Astrocyte of the spinal cord (primary cell): ENCODE measurements around the gene MTX3.

Source experiments
- DNase-seq: peaks from one replicate; pipeline ENCODE4 v3.0.0; 2011; ENCODE audit warnings: low read depth, low spot score
- H3K4me3 ChIP-seq: 2 replicates; pipeline ENCODE4 v1.5.1; 2011; ENCODE audit warnings: low read depth, mild to moderate bottlenecking, low read length, moderate library complexity
- CTCF ChIP-seq: IDR thresholded peaks from 2 replicates; pipeline ENCODE4 v1.5.1; 2012; ENCODE audit warnings: low read depth, mild to moderate bottlenecking, low read length, inconsistent platforms
- in situ Hi-C: cut with HindIII; loops from 2 replicates; pipeline ENCODE4 v1.10.0; 2017; ENCODE audit warnings: low sequenced_read_pairs

Gene MTX3

DNA sequence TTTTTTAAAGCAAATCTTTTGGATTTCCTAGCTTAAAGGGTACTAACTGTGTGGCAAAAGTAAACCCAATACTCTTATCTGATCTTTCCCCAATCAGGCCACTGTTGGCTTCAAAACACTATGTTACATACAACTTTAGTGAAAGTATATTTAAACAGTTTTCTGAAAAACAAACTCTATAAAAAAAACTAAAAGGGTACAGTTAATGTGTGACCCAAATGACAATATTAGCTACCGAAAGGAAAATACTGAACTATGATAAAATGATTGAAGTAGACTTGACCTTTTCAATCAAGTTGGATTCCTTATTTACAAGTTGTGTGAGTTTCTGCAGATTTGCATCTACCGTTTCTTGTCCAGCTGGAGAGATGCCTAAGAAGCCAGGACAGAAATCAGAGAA lies 5.8 kb downstream of the MTX3 start:
- no peak for TF ChIP-seq CTCF
- no peak for DNase-seq
- in situ Hi-C loops = no loop called here
- no peak overlapping the region for H3K4me3 ChIP-seq

- in situ Hi-C loops = no loop called here
- no peak for DNase-seq
- no peak for TF ChIP-seq CTCF
- H3K4me3 ChIP-seq = no peak overlapping the region
Measured at GRCh38 chr5:79984363-79984762, 6.7 kb downstream of the MTX3 start.

DNA sequence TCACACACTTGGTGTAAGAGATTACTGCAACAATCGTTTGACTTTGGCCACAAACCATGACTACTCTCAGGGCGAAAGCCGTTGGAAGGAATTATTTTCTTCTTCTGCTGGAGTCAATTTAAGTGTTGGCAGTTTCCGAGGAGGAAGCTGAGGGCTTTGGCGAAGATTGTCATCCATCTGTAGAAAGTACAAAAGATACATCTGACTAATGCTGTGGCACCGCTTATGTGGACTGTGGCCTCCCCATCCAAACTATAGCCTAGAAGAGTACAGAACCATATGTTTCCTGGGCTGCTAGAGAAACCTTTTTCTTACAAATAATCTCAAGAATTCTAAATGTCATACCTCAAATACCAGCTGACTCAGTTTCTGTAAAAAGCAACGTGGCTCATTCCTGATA lies 7.4 kb downstream of the MTX3 start:
- TF ChIP-seq CTCF = no peak
- H3K4me3 ChIP-seq = no peak overlapping the region
- DNase-seq = no peak
- in situ Hi-C loops = no loop called here

GRCh38 chr5:79982136-79982535 lies 8.9 kb downstream of the MTX3 start:
- H3K4me3 ChIP-seq = no peak overlapping the region
- in situ Hi-C loops = no loop called here
- no peak for DNase-seq
- no peak for TF ChIP-seq CTCF

GRCh38 chr5:79976759-79977515 lies 14.1 kb downstream of the MTX3 start:
- no peak overlapping the region for H3K4me3 ChIP-seq
- in situ Hi-C loops = no loop called here
- no peak for DNase-seq
- no peak for TF ChIP-seq CTCF

- in situ Hi-C loops = no loop called here
- TF ChIP-seq CTCF = no peak
- H3K4me3 ChIP-seq = no peak overlapping the region
Measured at GRCh38 chr5:79975422-79975821, 15.6 kb downstream of the MTX3 start.

More at GRCh38 chr5:79975422-79975821, 15.6 kb downstream of the MTX3 start:
- DNase-seq = no peak
